ENCODE measurements around the gene ARMC8.

ARMC8 gene

GRCh38 chr3:138257986-138258385 is 70.9 kb downstream of the ARMC8 start:
- no peak for DNase-seq (ENCODE audit: low read depth in 1 of 2, low spot score in 1 of 2)
- Histone ChIP-seq H3K4me3 (replicated peaks; ENCODE audit: insufficient read depth, low read length) (no peak overlapping the region), H3K27ac (replicated peaks) (no peak overlapping the region), H3K27me3 (ENCODE audit: insufficient read depth, poor library complexity, severe bottlenecking) (no peaks in the 10 kb centered on the region)
- no peak for TF ChIP-seq REST (IDR thresholded peaks at IDR 0.05; ENCODE audit: insufficient replicate concordance, low read depth)

GRCh38 chr3:138259126-138259525 is 72.0 kb downstream of the ARMC8 start:
- H3K27me3 ChIP-seq (ENCODE audit: insufficient read depth, poor library complexity, severe bottlenecking), result no peaks in the 10 kb centered on the region
- H3K27ac ChIP-seq (replicated peaks), result no peak overlapping the region
- no peak for DNase-seq (ENCODE audit: low read depth in 1 of 2, low spot score in 1 of 2)
- TF ChIP-seq POLR2AphosphoS5 (IDR thresholded peaks at IDR 0.05; ENCODE audit: low read depth) (no peak), CTCF (IDR thresholded peaks at IDR 0.05; ENCODE audit: insufficient read depth, low read length) (no peak), REST (IDR thresholded peaks at IDR 0.05; ENCODE audit: insufficient replicate concordance, low read depth) (no peak), GABPA (IDR thresholded peaks at IDR 0.05; ENCODE audit: low read depth) (no peak)
- H3K4me3 ChIP-seq (replicated peaks; ENCODE audit: insufficient read depth, low read length), result no peak overlapping the region

- no peak overlapping the region for H3K27ac ChIP-seq (replicated peaks)
Observed at GRCh38 chr3:138260611-138261010, 73.5 kb downstream of the ARMC8 start.

More at GRCh38 chr3:138260611-138261010, 73.5 kb downstream of the ARMC8 start:
- H3K4me3 ChIP-seq (replicated peaks; ENCODE audit: insufficient read depth, low read length), result no peak overlapping the region
- H3K27me3 ChIP-seq (ENCODE audit: insufficient read depth, poor library complexity, severe bottlenecking), result no peaks in the 10 kb centered on the region
- no peak for DNase-seq (ENCODE audit: low read depth in 1 of 2, low spot score in 1 of 2)
- TF ChIP-seq CTCF (IDR thresholded peaks at IDR 0.05; ENCODE audit: insufficient read depth, low read length) (no peak), POLR2AphosphoS5 (IDR thresholded peaks at IDR 0.05; ENCODE audit: low read depth) (no peak), GABPA (IDR thresholded peaks at IDR 0.05; ENCODE audit: low read depth) (no peak), SPI1 (IDR thresholded peaks at IDR 0.05; ENCODE audit: borderline replicate concordance, low read depth) (no peak), REST (IDR thresholded peaks at IDR 0.05; ENCODE audit: insufficient replicate concordance, low read depth) (no peak)

Measured in HL-60 (cell line).